ENCODE measurements around the gene KCNK10. TPM values are rescaled to one million over a fixed set of nuclear protein-coding genes. Genes with fewer than 3 reads are reported as not detected.

KCNK10 gene
- total RNA-seq, 3 donors from 2014 or later, result not detected

- Mint-ChIP-seq H3K27me3 (ENCODE audit: low read depth) (peaks cover 16% of the 10 kb centered on the region), H3K4me3 (no peak overlapping the region), H3K4me1 (ENCODE audit: low read depth) (no peaks in the 10 kb centered on the region), H3K36me3 (ENCODE audit: insufficient read depth) (no peaks in the 10 kb centered on the region), H3K9me3 (no peaks in the 10 kb centered on the region)
- ATAC-seq (no peak), DNase-seq (no peak)
Observed at GRCh38 chr14:88305528-88306322, 17.3 kb downstream of the KCNK10 start.

GRCh38 chr14:88303041-88303440 is 20.0 kb downstream of the KCNK10 start:
- H3K4me1 Mint-ChIP-seq (ENCODE audit: low read depth), result peaks cover 4% of the 10 kb centered on the region

GRCh38 chr14:88301381-88301780 is 21.7 kb downstream of the KCNK10 start:
- ATAC-seq (no peak), DNase-seq (no peak)
- Mint-ChIP-seq H3K4me3 (no peak overlapping the region), H3K4me1 (ENCODE audit: low read depth) (peaks cover 4% of the 10 kb centered on the region), H3K27me3 (ENCODE audit: low read depth) (peaks cover 32% of the 10 kb centered on the region), H3K9me3 (no peaks in the 10 kb centered on the region), H3K36me3 (ENCODE audit: insufficient read depth) (no peaks in the 10 kb centered on the region)

More at GRCh38 chr14:88303041-88303440, 20.0 kb downstream of the KCNK10 start:
- ATAC-seq (no peak), DNase-seq (no peak)
- Mint-ChIP-seq H3K9me3 (no peaks in the 10 kb centered on the region), H3K36me3 (ENCODE audit: insufficient read depth) (no peaks in the 10 kb centered on the region), H3K4me3 (no peak overlapping the region), H3K27me3 (ENCODE audit: low read depth) (peaks cover 28% of the 10 kb centered on the region)

- Mint-ChIP-seq H3K4me1 (ENCODE audit: low read depth) (peaks cover 4% of the 10 kb centered on the region), H3K36me3 (ENCODE audit: insufficient read depth) (no peaks in the 10 kb centered on the region), H3K4me3 (no peak overlapping the region), H3K27me3 (ENCODE audit: low read depth) (peaks cover 32% of the 10 kb centered on the region), H3K9me3 (no peaks in the 10 kb centered on the region)
- DNase-seq (no peak), ATAC-seq (no peak)
Observed at GRCh38 chr14:88300817-88301216, 22.3 kb downstream of the KCNK10 start.

GRCh38 chr14:88299865-88300530 is 23.1 kb downstream of the KCNK10 start:
- H3K36me3 Mint-ChIP-seq (ENCODE audit: insufficient read depth), result no peaks in the 10 kb centered on the region
- no peak overlapping the region for H3K4me3 Mint-ChIP-seq
- no peaks in the 10 kb centered on the region for H3K9me3 Mint-ChIP-seq
- ATAC-seq, result no peak
- peaks cover 4% of the 10 kb centered on the region for H3K4me1 Mint-ChIP-seq (ENCODE audit: low read depth)
- DNase-seq, result no peak
- peaks cover 34% of the 10 kb centered on the region for H3K27me3 Mint-ChIP-seq (ENCODE audit: low read depth)

GRCh38 chr14:88297306-88297705 is 25.8 kb downstream of the KCNK10 start:
- ATAC-seq, result no peak
- peaks cover 30% of the 10 kb centered on the region for H3K27me3 Mint-ChIP-seq (ENCODE audit: low read depth)
- peaks cover 4% of the 10 kb centered on the region for H3K4me1 Mint-ChIP-seq (ENCODE audit: low read depth)
- H3K36me3 Mint-ChIP-seq (ENCODE audit: insufficient read depth), result no peaks in the 10 kb centered on the region
- H3K4me3 Mint-ChIP-seq, result no peak overlapping the region
- H3K9me3 Mint-ChIP-seq, result no peaks in the 10 kb centered on the region
- no peak for DNase-seq

GRCh38 chr14:88296351-88296750 is 26.7 kb downstream of the KCNK10 start:
- no peak for ATAC-seq
- no peak overlapping the region for H3K4me3 Mint-ChIP-seq
- no peak for DNase-seq
- H3K4me1 Mint-ChIP-seq (ENCODE audit: low read depth), result peaks cover 4% of the 10 kb centered on the region
- no peaks in the 10 kb centered on the region for H3K9me3 Mint-ChIP-seq
- H3K27me3 Mint-ChIP-seq (ENCODE audit: low read depth), result peaks cover 21% of the 10 kb centered on the region
- no peaks in the 10 kb centered on the region for H3K36me3 Mint-ChIP-seq (ENCODE audit: insufficient read depth)

GRCh38 chr14:88289996-88290395 is 33.1 kb downstream of the KCNK10 start:
- Mint-ChIP-seq H3K4me3 (no peak overlapping the region), H3K4me1 (ENCODE audit: low read depth) (no peaks in the 10 kb centered on the region), H3K36me3 (ENCODE audit: insufficient read depth) (no peaks in the 10 kb centered on the region), H3K9me3 (peaks cover 3% of the 10 kb centered on the region), H3K27me3 (ENCODE audit: low read depth) (peaks cover 14% of the 10 kb centered on the region)
- DNase-seq (no peak), ATAC-seq (no peak)

- peaks cover 16% of the 10 kb centered on the region for H3K27me3 Mint-ChIP-seq (ENCODE audit: low read depth)
- no peaks in the 10 kb centered on the region for H3K4me1 Mint-ChIP-seq (ENCODE audit: low read depth)
- peaks cover 3% of the 10 kb centered on the region for H3K9me3 Mint-ChIP-seq
- ATAC-seq (no peak), DNase-seq (no peak)
- H3K4me3 Mint-ChIP-seq, result no peak overlapping the region
- no peaks in the 10 kb centered on the region for H3K36me3 Mint-ChIP-seq (ENCODE audit: insufficient read depth)
Observed at GRCh38 chr14:88289234-88289633, 33.8 kb downstream of the KCNK10 start.

- Mint-ChIP-seq H3K9me3 (peaks cover 3% of the 10 kb centered on the region), H3K36me3 (ENCODE audit: insufficient read depth) (no peaks in the 10 kb centered on the region), H3K4me3 (no peak overlapping the region), H3K27me3 (ENCODE audit: low read depth) (peaks cover 18% of the 10 kb centered on the region), H3K4me1 (ENCODE audit: low read depth) (no peaks in the 10 kb centered on the region)
- no peak for ATAC-seq
- no peak for DNase-seq
Observed at GRCh38 chr14:88286309-88286708, 36.8 kb downstream of the KCNK10 start.

GRCh38 chr14:88281447-88281846 is 41.6 kb downstream of the KCNK10 start:
- Mint-ChIP-seq H3K4me1 (ENCODE audit: low read depth) (no peaks in the 10 kb centered on the region), H3K9me3 (peaks cover 3% of the 10 kb centered on the region), H3K36me3 (ENCODE audit: insufficient read depth) (no peaks in the 10 kb centered on the region), H3K27me3 (ENCODE audit: low read depth) (peaks cover 10% of the 10 kb centered on the region), H3K4me3 (no peak overlapping the region)
- DNase-seq, result no peak
- no peak for ATAC-seq

- no peak for ATAC-seq
- Mint-ChIP-seq H3K9me3 (no peaks in the 10 kb centered on the region), H3K4me1 (ENCODE audit: low read depth) (no peaks in the 10 kb centered on the region), H3K36me3 (ENCODE audit: insufficient read depth) (no peaks in the 10 kb centered on the region), H3K27me3 (ENCODE audit: low read depth) (peaks cover 19% of the 10 kb centered on the region), H3K4me3 (no peak overlapping the region)
- DNase-seq, result no peak
Observed at GRCh38 chr14:88276923-88277596, 46.0 kb downstream of the KCNK10 start.

- peaks cover 24% of the 10 kb centered on the region for H3K27me3 Mint-ChIP-seq (ENCODE audit: low read depth)
- H3K36me3 Mint-ChIP-seq (ENCODE audit: insufficient read depth), result no peaks in the 10 kb centered on the region
- no peak overlapping the region for H3K4me3 Mint-ChIP-seq
- ATAC-seq (no peak), DNase-seq (no peak)
- no peaks in the 10 kb centered on the region for H3K9me3 Mint-ChIP-seq
- H3K4me1 Mint-ChIP-seq (ENCODE audit: low read depth), result no peaks in the 10 kb centered on the region
Observed at GRCh38 chr14:88272390-88273269, 50.4 kb downstream of the KCNK10 start.

- ATAC-seq, result no peak
- Mint-ChIP-seq H3K9me3 (no peaks in the 10 kb centered on the region), H3K4me3 (no peak overlapping the region)
Observed at GRCh38 chr14:88271205-88271604, 51.9 kb downstream of the KCNK10 start.

More at GRCh38 chr14:88271205-88271604, 51.9 kb downstream of the KCNK10 start:
- DNase-seq, result no peak
- H3K36me3 Mint-ChIP-seq (ENCODE audit: insufficient read depth), result no peaks in the 10 kb centered on the region
- peaks cover 21% of the 10 kb centered on the region for H3K27me3 Mint-ChIP-seq (ENCODE audit: low read depth)
- no peaks in the 10 kb centered on the region for H3K4me1 Mint-ChIP-seq (ENCODE audit: low read depth)

Measured in activated T-cell treated with anti-CD3 and anti-CD28 coated beads, Interleukin-2, amount 50 U/mL, for 4 hours (primary cell).